Right lobe of liver (tissue), 6 donors: ENCODE results near the gene RAB11FIP4. TPM values are rescaled to one million over a fixed set of nuclear protein-coding genes. Genes with fewer than 3 reads are reported as not detected.

Experiments used
- ATAC-seq, 4 donors: fragments of 200-7000 bp; cut with Tn5 transposase; one replicate each; pipeline ENCODE4 v1.9.1; 2020; ENCODE audit warnings: mild to moderate bottlenecking in 4 of 4, moderate library complexity in 4 of 4
- DNase-seq, 3 donors: peaks; one replicate each; pipeline ENCODE4 v3.0.0-alpha.2; 2020
- H3K27ac ChIP-seq, 3 donors: fragments of 200-600 bp; one replicate each; pipeline ENCODE4 v1.8.0; 2022
- H3K27me3 ChIP-seq, 2 donors: fragments of 200-600 bp; one replicate each; pipeline ENCODE4 v1.8.0; 2022
- H3K36me3 ChIP-seq, 4 donors: fragments of 200-600 bp; sonication (generic) in 1 of 4; one replicate each; pipeline versions ENCODE4 v1.5.1 to v1.8.0; 2017 to 2022; ENCODE audit warnings: control low read depth in 1 of 4
- H3K4me1 ChIP-seq, 4 donors: fragments of 200-600 bp; sonication (generic) in 1 of 4; one replicate each; pipeline versions ENCODE4 v1.5.1 to v1.8.0; 2017 to 2022; ENCODE audit warnings: control low read depth in 1 of 4
- H3K4me3 ChIP-seq, 3 donors: fragments of 200-600 bp; one replicate each; pipeline ENCODE4 v1.8.0; 2022
- H3K9me3 ChIP-seq, 4 donors: fragments of 200-600 bp; sonication (generic) in 1 of 4; one replicate each; pipeline versions ENCODE4 v1.5.1 to v1.8.0; 2017 to 2022; ENCODE audit warnings: control low read depth in 1 of 4
- CTCF ChIP-seq, 4 donors: fragments of 200-600 bp in 3 of 4; fragments of 450-650 bp in 1 of 4; IDR thresholded peaks; one replicate each; pipeline versions ENCODE4 v1.5.1 to v1.8.0; 2016 to 2022; ENCODE audit warnings: antibody characterized with exemption in 4 of 4, mild to moderate bottlenecking in 2 of 4
- POLR2A ChIP-seq: fragments of 450-650 bp; IDR thresholded peaks from one replicate; pipeline ENCODE4 v1.6.1; 2017; ENCODE audit warnings: antibody characterized with exemption, mild to moderate bottlenecking
- WGBS: methylation state at CpG from one replicate; pipeline ENCODE4 v1.1.6; 2018; ENCODE audit warnings: low coverage, low lambda C conversion rate; ENCODE audit not compliant: insufficient coverage; ENCODE audit errors: missing lambda C conversion rate; 5-methylcytosine and 5-hydroxymethylcytosine counted together
- intact Hi-C, 2 donors: fragments of 100-400 bp; cut with DNase I; formaldehyde crosslinking; loops; one replicate each; pipeline versions ENCODE4 v1.11.2 to v1.14.1; 2022
- total RNA-seq, 6 experiments: library from RNA; depleted of rRNA in 2 of 6; stranded (reverse); fragments of >200 nt in 2 of 6; fragmentation: NEBNext Ultra II Directional in 3 of 6; extraction: Animal tissue kit (Norgen Biotek cat#: 25700) in 3 of 6; gene quantifications; one replicate each; pipeline versions ENCODE4 v1.1.0 to v1.2.4, GENCODE V29; 2016 to 2023
- donor health status: DM: no; HTN: yes; CAD: no.
- donor health status: DM: no; HTN: no; CAD: no.
- donor health status: DM: no; HTN: no; CAD: no.
- donor health status: DM: no; HTN: yes; CAD: no.
- donor health status: DM: no; HTN: yes; CAD: no.

Gene RAB11FIP4
- total RNA-seq, 6 experiments from 2014 or later, result 3.5 to 6.6 (median 4.6) TPM

- no peaks in the 10 kb centered on the region for H3K27me3 ChIP-seq
- no peak for TF ChIP-seq POLR2A
- no peak for TF ChIP-seq CTCF (IDR thresholded peaks at IDR 0.05)
- ATAC-seq (no peak), DNase-seq (no peak)
- H3K4me3 ChIP-seq, result no peak overlapping the region
- WGBS, result no CpG with 5 or more reads among the region's 9 CpGs
- H3K36me3 ChIP-seq, result no peaks in the 10 kb centered on the region
- no peak overlapping the region for H3K27ac ChIP-seq
- no peaks in the 10 kb centered on the region for H3K9me3 ChIP-seq
- H3K4me1 ChIP-seq, result peaks cover 0 to 18% (median 9%) of the 10 kb centered on the region in 4 donors
- intact Hi-C loops, result no loop called here
Observed at GRCh38 chr17:31511580-31511979, 120.1 kb downstream of the RAB11FIP4 start.

- Histone ChIP-seq H3K36me3 (no peaks in the 10 kb centered on the region), H3K4me1 (peaks cover 0 to 18% (median 9%) of the 10 kb centered on the region in 4 donors), H3K27me3 (no peaks in the 10 kb centered on the region), H3K4me3 (no peak overlapping the region), H3K9me3 (no peaks in the 10 kb centered on the region), H3K27ac (no peak overlapping the region)
- WGBS, result 100% methylated on average over 3 of the region's 15 CpGs
- TF ChIP-seq POLR2A, result no peak
- no peak for TF ChIP-seq CTCF (IDR thresholded peaks at IDR 0.05)
- intact Hi-C loops, result no loop called here
- DNase-seq (no peak), ATAC-seq (no peak)
Observed at GRCh38 chr17:31512104-31512740, 120.7 kb downstream of the RAB11FIP4 start.

- Histone ChIP-seq H3K9me3 (no peaks in the 10 kb centered on the region), H3K27me3 (no peaks in the 10 kb centered on the region), H3K4me1 (peaks cover 0 to 18% (median 9%) of the 10 kb centered on the region in 4 donors), H3K27ac (no peak overlapping the region), H3K4me3 (no peak overlapping the region), H3K36me3 (no peaks in the 10 kb centered on the region)
- intact Hi-C loops, result no loop called here
- no peak for DNase-seq
- WGBS, result no CpG with 5 or more reads among the region's 12 CpGs
- ATAC-seq, result no peak
- TF ChIP-seq CTCF (IDR thresholded peaks at IDR 0.05) (no peak), POLR2A (no peak)
Observed at GRCh38 chr17:31512796-31513195, 121.3 kb downstream of the RAB11FIP4 start.

- no peaks in the 10 kb centered on the region for H3K27me3 ChIP-seq
- H3K36me3 ChIP-seq, result no peaks in the 10 kb centered on the region
- WGBS, result 100% methylated on average over 2 of the region's 15 CpGs
- peaks cover 0 to 18% (median 6%) of the 10 kb centered on the region in 4 donors for H3K4me1 ChIP-seq
- H3K27ac ChIP-seq, result no peak overlapping the region
- no peaks in the 10 kb centered on the region for H3K9me3 ChIP-seq
- H3K4me3 ChIP-seq, result no peak overlapping the region
- DNase-seq, result no peak
- ATAC-seq, result no peak
- no peak for TF ChIP-seq POLR2A
- TF ChIP-seq CTCF (IDR thresholded peaks at IDR 0.05), result no peak
- intact Hi-C loops, result no loop called here
Observed at GRCh38 chr17:31513731-31514427, 122.4 kb downstream of the RAB11FIP4 start.
